ENCODE results near the gene GDPD5.

Gene GDPD5

GRCh38 chr11:75439495-75440120 lies 86.1 kb downstream of the GDPD5 start:
- Histone ChIP-seq H3K36me3 (ENCODE audit: insufficient read depth, low read length) (no peaks in the 10 kb centered on the region), H2AFZ (ENCODE audit: low read length, unreplicated experiment) (no peak overlapping the region), H3K4me1 (ENCODE audit: control insufficient read depth, insufficient read depth, low read length, unreplicated experiment) (no peaks in the 10 kb centered on the region), H3K27ac (ENCODE audit: low read depth, low read length) (no peak overlapping the region), H3K4me3 (ENCODE audit: low read depth, low read length) (no peak overlapping the region), H3K79me2 (ENCODE audit: control insufficient read depth, insufficient read depth, low read length, unreplicated experiment) (no peaks in the 10 kb centered on the region), H3K27me3 (ENCODE audit: insufficient read depth, low read length) (no peaks in the 10 kb centered on the region)

DNA sequence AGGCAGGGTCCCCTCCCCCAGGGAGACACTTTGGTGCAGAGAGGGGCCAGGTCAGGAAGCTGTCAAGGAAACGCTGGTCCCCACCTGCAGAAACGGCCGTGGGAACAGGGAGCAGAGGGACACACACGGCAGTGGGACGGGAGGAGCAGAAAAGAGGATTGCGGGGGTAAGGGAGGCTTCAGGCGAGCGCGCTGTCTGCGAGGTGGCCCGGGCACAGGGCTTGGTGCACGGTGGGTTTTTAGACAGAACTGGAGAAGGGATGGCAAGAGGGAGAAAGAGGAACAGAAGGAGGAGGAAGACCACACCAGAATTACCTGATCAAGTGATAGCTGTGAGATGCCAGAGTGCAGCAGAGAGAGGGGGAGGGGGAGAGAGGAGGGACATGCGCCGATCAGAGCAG lies 86.7 kb downstream of the GDPD5 start:
- no peaks in the 10 kb centered on the region for H3K4me1 ChIP-seq (ENCODE audit: control insufficient read depth, insufficient read depth, low read length, unreplicated experiment)
- no peaks in the 10 kb centered on the region for H3K36me3 ChIP-seq (ENCODE audit: insufficient read depth, low read length)
- H2AFZ ChIP-seq (ENCODE audit: low read length, unreplicated experiment) = no peak overlapping the region
- H3K4me3 ChIP-seq (ENCODE audit: low read depth, low read length) = no peak overlapping the region
- no peaks in the 10 kb centered on the region for H3K79me2 ChIP-seq (ENCODE audit: control insufficient read depth, insufficient read depth, low read length, unreplicated experiment)
- H3K27ac ChIP-seq (ENCODE audit: low read depth, low read length) = no peak overlapping the region
- H3K27me3 ChIP-seq (ENCODE audit: insufficient read depth, low read length) = no peaks in the 10 kb centered on the region

DNA sequence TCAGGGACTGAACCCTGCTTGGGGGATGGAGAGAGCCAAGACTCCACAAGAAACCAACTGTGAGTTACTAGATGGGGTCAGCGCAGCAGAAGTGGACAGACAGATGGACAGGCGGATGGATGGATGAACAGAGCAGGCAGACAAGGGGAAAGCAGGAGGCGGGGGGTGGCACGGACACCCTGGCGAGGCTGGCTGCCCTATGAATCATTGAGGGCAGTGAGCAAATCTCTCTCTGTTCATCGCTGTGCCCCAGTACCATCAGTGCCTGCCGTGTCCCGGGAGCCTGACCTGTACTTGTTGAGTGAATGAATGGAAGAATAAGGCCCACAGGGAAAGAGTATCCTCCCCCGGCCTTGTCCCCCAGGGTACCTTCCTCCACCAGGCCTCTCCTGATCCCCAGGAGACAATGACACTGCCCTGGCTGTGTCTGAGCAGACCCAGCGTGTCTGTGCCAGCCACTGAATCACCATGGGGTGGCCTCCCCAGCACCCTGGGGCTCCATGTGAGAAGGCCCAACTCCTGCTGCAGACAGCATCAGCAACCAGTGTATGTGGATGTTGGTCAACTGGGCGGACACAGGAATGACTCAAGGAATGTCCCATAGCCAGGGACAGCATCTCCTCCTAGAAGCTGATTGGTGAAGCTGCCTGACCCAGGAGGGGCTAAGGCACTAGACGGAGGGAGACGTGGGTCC lies 87.6 kb downstream of the GDPD5 start:
- Histone ChIP-seq H2AFZ (ENCODE audit: low read length, unreplicated experiment) (no peak overlapping the region), H3K27me3 (ENCODE audit: insufficient read depth, low read length) (no peaks in the 10 kb centered on the region), H3K36me3 (ENCODE audit: insufficient read depth, low read length) (no peaks in the 10 kb centered on the region), H3K4me1 (ENCODE audit: control insufficient read depth, insufficient read depth, low read length, unreplicated experiment) (no peaks in the 10 kb centered on the region), H3K4me3 (ENCODE audit: low read depth, low read length) (no peak overlapping the region), H3K79me2 (ENCODE audit: control insufficient read depth, insufficient read depth, low read length, unreplicated experiment) (no peaks in the 10 kb centered on the region), H3K27ac (ENCODE audit: low read depth, low read length) (no peak overlapping the region)

DNA sequence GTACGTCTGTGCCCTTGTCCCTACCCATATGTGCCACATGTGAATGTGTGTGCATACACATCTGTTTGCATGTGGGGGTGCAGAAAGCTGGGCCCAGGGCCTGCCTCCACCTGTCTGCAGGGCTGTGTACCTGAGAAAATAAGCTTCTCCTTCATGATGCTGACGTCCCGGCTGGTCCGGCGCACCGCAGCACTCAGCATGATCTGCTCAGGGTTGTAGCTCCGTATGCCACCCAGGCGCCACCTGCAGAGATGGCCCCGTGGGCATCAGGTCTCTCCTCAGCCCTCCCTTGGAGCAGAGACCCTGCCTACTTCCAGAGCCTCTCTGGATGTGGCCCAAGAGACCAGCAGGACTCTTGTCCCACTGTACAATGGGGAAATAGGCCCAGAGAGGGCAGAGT lies 88.9 kb downstream of the GDPD5 start:
- Histone ChIP-seq H3K27me3 (ENCODE audit: insufficient read depth, low read length) (no peaks in the 10 kb centered on the region), H3K79me2 (ENCODE audit: control insufficient read depth, insufficient read depth, low read length, unreplicated experiment) (no peaks in the 10 kb centered on the region), H3K4me3 (ENCODE audit: low read depth, low read length) (no peak overlapping the region), H3K27ac (ENCODE audit: low read depth, low read length) (no peak overlapping the region), H3K4me1 (ENCODE audit: control insufficient read depth, insufficient read depth, low read length, unreplicated experiment) (no peaks in the 10 kb centered on the region), H2AFZ (ENCODE audit: low read length, unreplicated experiment) (no peak overlapping the region), H3K36me3 (ENCODE audit: insufficient read depth, low read length) (no peaks in the 10 kb centered on the region)

DNA sequence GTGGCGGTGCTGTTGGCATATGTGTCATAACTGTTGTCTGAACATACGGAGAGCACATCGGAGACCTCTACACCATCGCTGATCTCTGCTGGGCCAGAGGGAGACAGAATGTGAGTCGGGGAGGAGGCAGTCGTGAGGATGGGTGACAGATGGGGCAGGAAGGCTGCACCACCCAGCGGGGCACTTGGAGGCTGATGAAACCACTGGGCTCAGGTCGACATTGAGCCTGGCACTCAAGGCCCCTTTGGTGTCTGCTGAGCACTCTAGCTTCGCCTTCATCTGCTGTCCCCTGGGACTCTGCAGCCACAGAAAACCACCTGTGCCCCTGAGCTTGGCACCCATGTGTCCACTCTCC lies 90.2 kb downstream of the GDPD5 start:
- Histone ChIP-seq H3K27ac (ENCODE audit: low read depth, low read length) (no peak overlapping the region), H2AFZ (ENCODE audit: low read length, unreplicated experiment) (no peak overlapping the region), H3K79me2 (ENCODE audit: control insufficient read depth, insufficient read depth, low read length, unreplicated experiment) (peaks cover 3% of the 10 kb centered on the region), H3K36me3 (ENCODE audit: insufficient read depth, low read length) (no peaks in the 10 kb centered on the region), H3K4me3 (ENCODE audit: low read depth, low read length) (no peak overlapping the region), H3K27me3 (ENCODE audit: insufficient read depth, low read length) (no peaks in the 10 kb centered on the region), H3K4me1 (ENCODE audit: control insufficient read depth, insufficient read depth, low read length, unreplicated experiment) (peaks cover 5% of the 10 kb centered on the region)

DNA sequence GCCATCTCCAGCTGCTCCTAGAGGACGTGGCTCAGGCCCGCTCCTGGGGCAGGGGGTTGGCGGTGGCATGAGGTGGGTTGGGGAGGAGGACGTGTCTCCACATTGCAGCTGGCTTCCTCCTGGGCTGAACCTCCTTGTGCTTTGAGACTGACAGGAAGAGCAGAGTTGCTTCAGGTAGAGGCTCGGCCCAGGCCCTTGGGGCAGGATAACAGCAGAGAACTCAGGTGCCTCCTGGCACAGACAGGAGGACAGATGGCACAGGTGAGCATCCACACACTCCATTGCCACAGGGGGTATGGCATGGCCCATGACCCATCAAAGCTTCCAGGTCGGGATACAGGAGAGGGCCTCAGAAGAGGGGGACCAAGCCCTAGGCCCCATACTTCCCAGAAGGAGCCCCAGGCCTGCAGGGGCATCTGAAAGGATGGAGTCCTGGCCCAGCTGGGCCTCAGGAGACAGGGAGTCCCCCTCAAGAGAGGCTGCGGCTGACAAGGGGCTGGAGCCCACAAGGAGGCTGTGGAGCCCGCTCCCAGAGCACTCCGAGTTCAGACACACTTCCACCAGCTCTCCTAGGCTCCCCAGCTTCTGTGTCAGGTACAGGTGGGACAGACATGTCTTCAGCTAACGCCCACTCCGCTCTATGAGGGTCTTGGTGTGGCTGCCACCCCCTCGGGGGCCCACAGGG lies 90.7 kb downstream of the GDPD5 start:
- Histone ChIP-seq H3K79me2 (ENCODE audit: control insufficient read depth, insufficient read depth, low read length, unreplicated experiment) (peaks cover 3% of the 10 kb centered on the region), H3K4me3 (ENCODE audit: low read depth, low read length) (no peak overlapping the region), H3K36me3 (ENCODE audit: insufficient read depth, low read length) (no peaks in the 10 kb centered on the region), H3K27ac (ENCODE audit: low read depth, low read length) (no peak overlapping the region), H3K4me1 (ENCODE audit: control insufficient read depth, insufficient read depth, low read length, unreplicated experiment) (peaks cover 5% of the 10 kb centered on the region), H2AFZ (ENCODE audit: low read length, unreplicated experiment) (no peak overlapping the region), H3K27me3 (ENCODE audit: insufficient read depth, low read length) (no peaks in the 10 kb centered on the region)

GRCh38 chr11:75434051-75434450 lies 91.7 kb downstream of the GDPD5 start:
- no peaks in the 10 kb centered on the region for H3K36me3 ChIP-seq (ENCODE audit: insufficient read depth, low read length)
- no peaks in the 10 kb centered on the region for H3K27me3 ChIP-seq (ENCODE audit: insufficient read depth, low read length)
- peaks cover 5% of the 10 kb centered on the region for H3K4me1 ChIP-seq (ENCODE audit: control insufficient read depth, insufficient read depth, low read length, unreplicated experiment)
- peaks cover 8% of the 10 kb centered on the region for H3K79me2 ChIP-seq (ENCODE audit: control insufficient read depth, insufficient read depth, low read length, unreplicated experiment)
- no peak overlapping the region for H2AFZ ChIP-seq (ENCODE audit: low read length, unreplicated experiment)
- H3K4me3 ChIP-seq (ENCODE audit: low read depth, low read length) = no peak overlapping the region
- H3K27ac ChIP-seq (ENCODE audit: low read depth, low read length) = no peak overlapping the region

DNA sequence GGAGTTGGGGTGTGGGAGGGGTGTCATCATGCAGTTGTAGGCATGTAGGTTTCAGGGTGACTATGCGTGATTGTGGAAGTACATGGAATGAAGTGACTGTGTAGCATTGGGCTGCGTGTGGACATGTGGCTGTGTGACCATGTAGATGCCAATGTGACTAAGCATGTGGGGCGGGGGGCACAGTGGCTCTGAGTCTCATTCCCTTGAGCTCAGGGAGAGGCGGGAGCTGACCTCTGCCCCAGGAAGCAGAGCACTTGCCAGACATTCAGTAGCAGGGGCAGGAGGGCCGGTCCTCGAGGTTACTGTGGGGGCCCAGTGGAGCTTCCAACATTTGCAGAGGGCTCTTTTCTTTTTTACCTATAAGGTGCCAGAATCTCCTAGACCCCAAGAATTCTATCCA lies 92.3 kb downstream of the GDPD5 start:
- H2AFZ ChIP-seq (ENCODE audit: low read length, unreplicated experiment) = no peak overlapping the region
- no peak overlapping the region for H3K27ac ChIP-seq (ENCODE audit: low read depth, low read length)
- H3K4me1 ChIP-seq (ENCODE audit: control insufficient read depth, insufficient read depth, low read length, unreplicated experiment) = peaks cover 5% of the 10 kb centered on the region
- peaks cover 13% of the 10 kb centered on the region for H3K79me2 ChIP-seq (ENCODE audit: control insufficient read depth, insufficient read depth, low read length, unreplicated experiment)
- no peaks in the 10 kb centered on the region for H3K36me3 ChIP-seq (ENCODE audit: insufficient read depth, low read length)
- H3K27me3 ChIP-seq (ENCODE audit: insufficient read depth, low read length) = no peaks in the 10 kb centered on the region
- H3K4me3 ChIP-seq (ENCODE audit: low read depth, low read length) = no peak overlapping the region

DNA sequence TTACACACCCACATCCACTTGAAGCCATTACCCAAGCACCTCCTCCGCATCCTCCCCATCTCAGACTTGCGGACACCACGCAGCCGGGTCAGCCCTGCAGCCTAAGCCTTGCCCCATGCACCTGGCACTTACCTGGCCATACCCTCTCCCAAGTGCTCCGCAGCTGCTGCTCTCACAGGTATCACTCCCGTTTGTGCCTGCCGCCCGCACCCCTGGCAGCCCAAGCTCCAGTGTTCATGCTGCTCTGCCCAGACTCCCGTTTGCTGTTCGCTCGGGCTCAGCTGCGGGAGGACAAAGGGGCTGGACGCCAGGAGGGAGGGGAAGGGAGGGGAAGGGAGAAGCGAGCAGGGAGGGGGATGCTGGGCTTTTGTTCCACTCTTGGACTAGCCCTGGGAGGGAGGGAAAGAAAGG lies 92.8 kb downstream of the GDPD5 start, which contains the start of gene KLHL35:
Gene KLHL35 (minus strand): TSS at position 293 of the 411 bp plus-strand sequence. CDS start 2,574 bp downstream, outside the sequence.
- H3K27me3 ChIP-seq (ENCODE audit: insufficient read depth, low read length) = no peaks in the 10 kb centered on the region
- no peak within 1 kb of the TSS for H3K4me3 ChIP-seq (ENCODE audit: low read depth, low read length)
- H3K79me2 ChIP-seq (ENCODE audit: control insufficient read depth, insufficient read depth, low read length, unreplicated experiment) = peaks cover 18% of the 10 kb centered on the region
- H3K27ac ChIP-seq (ENCODE audit: low read depth, low read length) = no peak within 1 kb of the TSS
- H3K4me1 ChIP-seq (ENCODE audit: control insufficient read depth, insufficient read depth, low read length, unreplicated experiment) = peaks cover 9% of the 10 kb centered on the region
- H3K36me3 ChIP-seq (ENCODE audit: insufficient read depth, low read length) = peaks cover 2% of the 10 kb centered on the region; the same call in 1 of the 2 replicates
- no peak within 1 kb of the TSS for H2AFZ ChIP-seq (ENCODE audit: low read length, unreplicated experiment)

- H3K27me3 ChIP-seq (ENCODE audit: insufficient read depth, low read length) = no peaks in the 10 kb centered on the region
- H3K79me2 ChIP-seq (ENCODE audit: control insufficient read depth, insufficient read depth, low read length, unreplicated experiment) = peaks cover 29% of the 10 kb centered on the region
- H3K4me1 ChIP-seq (ENCODE audit: control insufficient read depth, insufficient read depth, low read length, unreplicated experiment) = peaks cover 14% of the 10 kb centered on the region
- peaks cover 4% of the 10 kb centered on the region; the same call in 1 of the 2 replicates for H3K36me3 ChIP-seq (ENCODE audit: insufficient read depth, low read length)
- H2AFZ ChIP-seq (ENCODE audit: low read length, unreplicated experiment) = no peak overlapping the region
- H3K27ac ChIP-seq (ENCODE audit: low read depth, low read length) = no peak overlapping the region
- H3K4me3 ChIP-seq (ENCODE audit: low read depth, low read length) = peak overlapping the region; percentile 75
Measured at GRCh38 chr11:75431533-75432525, 93.9 kb downstream of the GDPD5 start.

Measured in ACC112 (cell line).